SIG-M5 treated with dmso at 0.1 percent for 504 hours (cell line): ENCODE data around the gene NR2C2.
A peak's percentile ranks its signal among the peaks of the same experiment; 100 is the strongest.

ENCODE experiments used
- DNase-seq: peaks from one replicate; lab custom pipeline; 2025; ENCODE audit not compliant: unreplicated experiment; lab: John Stamatoyannopoulos, UW

Gene NR2C2

DNA sequence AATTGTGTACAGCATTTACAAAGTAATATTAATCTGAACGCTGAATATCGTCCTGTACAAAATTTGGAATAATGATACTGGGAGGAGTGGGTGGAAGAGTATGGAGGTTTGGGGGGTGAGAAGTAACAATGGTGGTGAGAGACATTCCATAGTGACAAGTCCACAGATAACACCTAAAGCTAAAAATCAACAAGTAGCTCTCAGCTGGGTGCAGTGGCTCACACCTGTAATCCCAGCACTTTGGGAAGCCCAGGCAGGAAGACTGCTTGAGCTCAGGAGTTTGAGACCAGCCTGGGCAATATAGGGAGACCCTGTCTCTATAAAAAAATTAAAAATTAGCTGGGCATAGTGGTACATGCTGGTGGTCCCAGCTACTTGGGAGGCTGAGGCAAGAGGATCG lies 112.6 kb downstream of the NR2C2 start:
- DNase-seq, result no peak

DNA sequence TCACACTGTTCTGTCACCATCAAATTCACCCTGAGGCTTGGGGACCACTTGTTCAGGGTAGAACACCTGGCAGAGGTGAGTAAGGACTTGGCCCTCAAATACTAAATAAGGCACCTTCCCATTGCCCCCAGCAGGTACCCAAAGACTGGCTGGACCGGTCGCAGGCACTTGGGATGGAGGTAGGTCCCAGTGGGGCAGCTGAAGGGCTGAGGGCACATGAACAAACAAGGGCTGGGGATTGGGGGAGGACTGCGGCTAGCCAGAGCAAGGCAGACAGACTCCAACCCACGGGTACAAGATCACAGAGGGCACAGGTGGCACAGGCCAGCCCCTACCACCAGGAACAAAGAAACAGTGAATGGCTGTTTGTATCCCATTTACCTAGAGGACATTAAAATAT lies 115.9 kb downstream of the NR2C2 start:
- no peak for DNase-seq

DNA sequence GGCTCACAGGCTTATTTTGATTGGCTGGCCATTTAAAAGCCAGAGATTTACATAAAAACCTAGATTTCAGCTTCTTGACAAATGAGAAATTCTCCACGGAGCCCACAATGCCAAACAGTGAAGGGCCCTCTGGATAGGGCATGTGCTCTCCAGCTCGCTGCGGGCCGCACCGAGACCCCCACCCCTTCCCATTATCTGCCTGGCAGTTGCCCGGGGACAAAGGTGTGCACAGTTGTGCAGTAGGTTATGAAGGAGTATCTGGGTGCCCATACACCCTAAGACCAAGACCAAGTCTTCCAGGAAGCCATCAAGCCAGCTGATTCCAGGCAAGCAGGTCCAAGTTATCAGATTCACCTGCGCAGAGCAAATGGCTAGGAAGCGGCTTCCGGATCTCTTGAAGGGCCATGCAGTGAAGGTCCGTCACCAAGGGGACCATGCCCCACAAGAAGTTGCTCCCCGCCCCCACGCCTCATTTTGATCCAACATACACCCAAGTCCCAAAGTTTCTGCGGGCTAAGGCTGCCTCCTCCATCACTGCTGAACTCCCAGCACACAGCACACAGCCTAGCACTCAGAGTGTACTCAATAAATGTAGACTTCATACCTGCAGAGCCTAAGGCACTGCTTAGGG lies 116.4 kb downstream of the NR2C2 start:
- DNase-seq, result no peak

DNA sequence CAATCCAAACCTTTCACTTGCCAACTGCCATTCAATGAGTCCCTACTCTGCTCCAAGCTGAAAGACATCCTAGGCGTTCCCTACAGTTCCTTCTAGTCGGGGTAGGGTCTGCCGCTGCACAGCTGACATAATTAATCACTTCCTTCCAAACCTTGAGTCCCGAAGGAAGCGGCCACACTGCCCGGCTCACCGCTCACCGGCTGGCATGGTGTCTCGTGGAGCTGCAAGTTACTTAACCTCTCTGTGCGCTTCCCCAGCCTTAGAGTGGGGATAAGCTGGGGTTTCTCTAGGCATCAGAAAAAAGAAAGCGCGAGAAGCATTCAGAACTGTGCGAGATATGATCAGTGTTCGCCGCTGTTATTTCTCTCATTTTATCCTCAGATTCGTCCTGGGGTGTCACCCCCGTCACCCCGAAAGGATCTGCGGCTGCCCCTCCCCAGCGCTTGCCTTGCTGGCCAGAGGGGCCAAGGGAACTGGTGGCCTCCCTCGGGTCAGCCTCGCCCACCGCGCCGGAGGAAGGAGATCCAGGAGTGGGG lies 117.0 kb downstream of the NR2C2 start:
- peak; percentile 23 for DNase-seq

DNA sequence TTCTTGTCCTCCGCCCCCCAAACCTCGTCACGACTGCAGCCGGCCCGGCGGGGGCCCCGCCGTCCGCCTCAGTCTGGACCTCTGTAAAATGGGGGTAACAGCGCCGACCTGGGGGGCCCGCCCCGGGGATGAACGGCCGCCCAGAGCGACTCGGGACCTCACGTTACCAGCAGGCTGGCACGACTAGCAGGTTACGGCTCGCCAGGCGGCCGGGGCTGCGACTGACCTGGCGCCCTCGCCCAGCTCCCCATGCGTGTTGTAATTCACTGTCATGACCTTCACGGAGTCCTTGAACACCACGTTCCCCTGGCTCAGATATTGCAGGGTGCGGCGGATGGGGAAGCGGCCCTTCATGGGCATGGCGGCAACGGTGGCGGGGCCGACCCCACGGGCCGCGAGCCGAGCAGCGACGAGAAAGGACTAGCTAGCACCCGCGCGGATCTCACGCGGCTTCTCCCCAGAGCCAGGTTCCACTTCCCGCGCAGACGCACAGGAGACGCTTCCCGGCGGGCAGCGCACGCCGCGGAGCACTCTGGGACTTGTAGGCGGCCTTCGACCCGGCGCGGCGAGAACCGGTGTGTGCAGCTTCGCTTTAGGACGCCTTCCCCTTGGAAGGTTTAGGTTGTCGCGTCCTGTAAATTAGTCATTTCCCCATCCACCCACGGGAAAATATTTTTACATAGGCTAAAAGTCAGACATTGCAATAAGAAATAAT lies 117.6 kb downstream of the NR2C2 start, which contains the start of gene MRPS25:
TSS of gene MRPS25 (minus strand) at position 481 of the 715 bp plus-strand sequence. CDS start at position 360, 121 bp downstream.
- DNase-seq, result peak; percentile 93

DNA sequence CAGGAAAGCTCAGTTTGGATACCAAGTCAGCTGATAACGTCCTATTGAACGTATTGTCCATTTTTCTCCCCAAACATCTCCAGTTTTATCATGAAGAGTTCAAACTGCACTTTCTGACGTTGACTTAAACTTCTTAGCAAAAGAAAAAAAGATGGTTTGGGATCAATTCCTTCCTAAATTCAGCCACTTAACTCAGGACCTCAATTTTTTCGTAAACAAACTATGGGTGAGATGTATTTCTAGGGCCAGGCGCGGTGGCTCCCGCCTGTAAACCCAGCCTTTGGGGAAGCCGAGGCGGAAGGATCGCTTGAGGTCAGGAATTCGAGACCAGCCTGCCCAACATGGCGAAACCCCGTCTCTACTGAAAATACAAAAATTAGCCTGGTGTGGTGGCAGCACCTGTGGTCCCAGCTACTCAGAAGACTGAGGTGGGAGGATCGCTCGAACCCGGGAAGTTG lies 118.2 kb downstream of the NR2C2 start:
- DNase-seq, result no peak

DNA sequence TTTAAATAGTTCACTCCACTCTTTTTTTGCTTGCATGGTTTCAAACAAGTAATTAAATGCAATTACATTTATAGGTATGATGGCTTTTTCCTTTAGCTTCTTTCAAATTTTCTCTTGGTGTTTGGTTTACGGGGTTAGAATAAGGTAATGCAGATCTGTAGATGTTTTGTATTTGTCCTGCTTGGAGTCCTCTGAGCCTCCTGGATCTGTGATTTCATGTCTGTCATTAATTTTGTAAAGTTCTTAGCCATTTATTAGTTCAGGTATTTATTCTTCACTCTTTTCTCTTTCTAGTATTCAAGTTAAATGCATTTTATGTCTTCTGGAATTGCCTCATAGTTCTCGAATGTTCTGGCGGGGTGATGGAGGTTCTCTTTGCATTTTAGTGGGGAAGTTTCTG lies 119.1 kb downstream of the NR2C2 start:
- DNase-seq, result no peak

DNA sequence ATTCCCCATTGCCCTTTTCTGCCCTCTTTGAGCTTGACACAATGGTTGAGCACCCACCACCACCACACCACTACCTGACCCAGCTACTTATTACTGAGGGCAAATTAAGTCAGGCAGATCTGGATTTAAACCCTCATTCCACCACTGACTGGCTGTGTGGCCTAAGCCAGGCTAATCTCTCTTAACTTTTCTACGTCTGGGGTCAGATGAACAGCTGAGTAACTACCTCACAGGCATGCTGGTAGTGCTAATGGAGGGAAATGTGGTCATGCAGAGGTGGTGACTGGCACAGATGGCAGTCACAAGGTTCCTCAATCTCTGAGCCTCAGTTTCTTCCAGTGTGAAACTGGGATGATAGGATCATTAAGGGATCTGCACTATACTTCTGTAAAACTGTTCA lies 122.1 kb downstream of the NR2C2 start:
- no peak for DNase-seq

DNA sequence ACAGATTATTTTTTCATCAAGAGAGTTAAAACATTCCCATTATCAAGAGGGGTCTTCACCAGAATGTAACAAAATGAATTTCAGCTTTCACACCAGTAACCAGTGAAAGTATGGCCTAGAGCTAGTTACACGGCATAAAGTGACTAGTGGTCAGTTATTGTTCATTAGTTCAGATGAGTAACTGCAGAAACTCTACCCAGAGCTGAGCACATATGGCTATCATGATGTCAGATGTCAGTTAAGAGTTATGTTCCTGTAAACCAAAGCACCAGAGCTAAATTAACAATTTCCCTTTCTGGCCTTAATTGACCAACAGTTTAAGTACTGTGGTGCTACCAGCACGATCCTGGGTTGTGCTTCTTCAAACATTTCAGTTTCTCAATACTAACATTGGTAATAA lies 124.3 kb downstream of the NR2C2 start:
- DNase-seq, result no peak

DNA sequence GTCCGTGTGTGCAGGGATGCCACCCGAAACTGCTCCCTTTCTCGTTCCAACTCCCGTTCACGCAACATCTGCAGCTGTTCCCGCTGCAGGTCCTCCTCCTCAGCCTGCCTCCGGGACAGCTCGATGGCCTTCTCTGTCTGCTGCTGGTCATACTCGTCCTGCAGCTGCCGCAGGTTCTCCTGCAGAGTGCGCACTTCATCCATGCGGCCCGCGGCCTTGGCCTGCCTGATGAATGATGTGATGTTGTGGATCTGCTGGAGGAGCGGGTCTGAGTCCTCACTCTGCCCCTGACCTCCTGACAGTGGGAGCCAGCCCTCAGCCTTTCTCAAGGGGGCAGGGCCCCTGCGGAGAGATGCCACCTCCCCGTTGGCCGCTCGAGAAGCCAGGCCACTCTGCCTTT lies 127.1 kb downstream of the NR2C2 start:
- no peak for DNase-seq

DNA sequence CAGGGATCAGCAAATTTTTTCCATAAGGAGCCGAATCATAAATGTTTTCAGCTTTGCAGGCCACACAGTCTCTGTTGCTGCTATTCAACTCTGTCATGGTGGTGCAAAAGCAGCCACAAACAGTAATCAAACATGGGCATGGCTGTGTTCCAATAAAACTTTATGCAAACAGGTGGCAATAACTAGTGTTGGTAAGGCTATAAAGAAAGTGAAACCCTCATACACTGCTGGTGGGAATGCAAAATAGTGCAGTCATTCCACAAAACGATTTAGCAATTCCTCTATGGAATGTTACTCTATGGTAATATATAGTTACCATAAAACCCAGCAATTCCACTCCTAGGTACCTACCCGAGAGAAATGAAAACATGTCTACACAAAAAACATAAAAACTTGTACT lies 131.7 kb downstream of the NR2C2 start:
- DNase-seq, result no peak

DNA sequence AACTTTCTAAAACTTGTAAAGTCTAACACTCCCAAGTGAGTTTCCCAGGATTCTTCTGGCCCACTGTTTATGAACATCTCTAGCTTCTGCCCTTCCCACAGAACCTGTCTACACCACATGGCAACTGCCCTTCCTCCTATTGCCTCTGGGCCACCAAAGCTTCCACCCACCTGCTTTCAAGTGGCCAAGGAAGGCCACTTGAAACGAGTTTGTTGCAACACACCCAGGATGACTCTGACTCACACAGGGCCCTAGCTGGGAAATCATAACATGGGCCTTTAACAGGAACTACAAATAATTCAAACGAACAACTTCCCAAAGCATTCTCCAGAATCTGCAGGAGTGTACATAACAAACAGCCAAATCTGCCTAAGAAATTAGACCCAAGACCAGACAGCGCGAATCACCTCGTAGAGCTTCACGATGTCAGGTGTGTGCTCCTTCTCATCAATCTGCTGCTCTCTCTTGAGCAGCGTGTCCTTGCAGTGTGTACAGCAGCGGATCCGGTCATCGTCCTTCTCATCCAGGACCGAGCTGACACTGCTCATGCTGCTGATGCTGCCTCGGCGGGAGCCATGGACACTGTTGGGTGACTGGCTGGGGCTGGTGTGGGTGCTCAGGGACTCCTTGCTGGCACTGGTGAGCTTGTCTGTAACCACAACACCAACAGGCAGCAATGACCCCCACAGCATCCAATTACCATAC lies 134.7 kb downstream of the NR2C2 start:
- DNase-seq, result peak; percentile 45

DNA sequence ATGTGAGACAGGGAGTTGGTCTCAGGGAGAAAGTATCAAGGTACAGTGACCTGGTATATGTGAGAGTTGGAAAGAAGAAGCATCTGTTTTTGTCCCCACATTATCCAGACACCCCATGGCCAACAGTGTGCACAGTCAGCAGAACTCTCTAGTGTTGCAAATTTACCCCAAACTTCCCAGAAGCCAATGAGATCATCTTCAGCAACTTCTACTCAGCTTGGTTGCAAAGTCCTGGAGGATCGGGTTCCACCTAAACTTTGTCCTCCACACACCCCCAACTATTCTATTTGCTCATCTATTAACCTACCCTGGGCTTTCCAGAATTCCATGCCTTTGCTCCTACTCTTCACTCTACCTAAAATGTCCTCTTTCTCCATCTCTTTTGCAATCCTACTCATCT lies 135.9 kb downstream of the NR2C2 start:
- no peak for DNase-seq

DNA sequence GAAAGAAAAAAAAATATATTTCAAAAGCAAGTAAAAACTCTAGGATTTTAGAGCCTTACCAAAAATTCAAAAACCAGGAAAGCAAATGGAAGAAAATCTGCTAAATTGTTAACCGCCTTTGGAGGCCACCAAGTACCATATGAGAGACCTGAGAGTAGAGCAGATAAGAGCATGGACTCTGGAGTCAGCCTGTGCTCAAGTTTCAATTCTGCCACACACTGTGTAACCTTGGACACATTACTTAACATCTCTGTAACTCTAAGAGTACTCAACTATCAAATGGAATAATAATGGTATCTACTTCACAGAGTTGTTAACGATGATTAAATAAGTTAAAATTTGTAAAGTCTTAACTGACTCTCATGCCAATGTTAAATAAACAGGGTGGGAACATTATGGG lies 138.9 kb downstream of the NR2C2 start:
- DNase-seq, result no peak

DNA sequence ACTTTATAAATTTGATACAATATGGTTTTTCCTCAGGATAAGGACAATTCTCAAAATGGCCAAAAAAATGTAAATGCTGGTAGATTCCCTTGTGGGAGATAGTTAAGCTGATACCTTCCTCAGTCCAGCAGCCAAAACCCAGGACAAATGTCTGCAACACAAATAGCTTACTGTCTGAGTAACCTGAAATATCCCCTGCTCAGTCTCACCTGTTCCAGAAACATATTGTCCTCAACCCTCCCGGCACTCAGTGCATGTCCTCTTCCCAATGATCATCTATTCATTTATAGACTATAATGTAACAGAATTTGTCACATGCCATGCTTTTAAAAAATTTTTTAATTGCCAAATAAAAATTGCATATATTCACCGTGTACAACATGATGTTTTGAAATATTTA lies 139.3 kb downstream of the NR2C2 start:
- DNase-seq, result no peak

DNA sequence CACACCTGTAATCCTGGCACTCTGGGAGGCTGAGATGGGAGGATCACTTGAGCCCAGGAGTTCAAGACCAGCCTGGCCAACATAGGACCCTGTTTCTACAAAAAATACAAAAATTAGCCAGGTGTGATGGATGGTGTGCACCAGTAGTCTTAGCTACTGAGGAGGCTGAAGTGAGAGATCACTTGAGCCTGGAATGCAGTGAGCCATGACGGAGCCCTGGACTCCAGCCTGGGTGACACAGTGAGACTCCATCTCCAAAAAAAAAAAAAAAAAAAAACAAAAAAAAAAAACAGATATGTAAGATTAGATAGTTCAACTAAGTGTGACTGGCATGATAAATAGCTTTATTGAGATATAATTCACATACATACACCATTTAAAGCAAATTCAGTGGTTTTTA lies 141.8 kb downstream of the NR2C2 start:
- no peak for DNase-seq

DNA sequence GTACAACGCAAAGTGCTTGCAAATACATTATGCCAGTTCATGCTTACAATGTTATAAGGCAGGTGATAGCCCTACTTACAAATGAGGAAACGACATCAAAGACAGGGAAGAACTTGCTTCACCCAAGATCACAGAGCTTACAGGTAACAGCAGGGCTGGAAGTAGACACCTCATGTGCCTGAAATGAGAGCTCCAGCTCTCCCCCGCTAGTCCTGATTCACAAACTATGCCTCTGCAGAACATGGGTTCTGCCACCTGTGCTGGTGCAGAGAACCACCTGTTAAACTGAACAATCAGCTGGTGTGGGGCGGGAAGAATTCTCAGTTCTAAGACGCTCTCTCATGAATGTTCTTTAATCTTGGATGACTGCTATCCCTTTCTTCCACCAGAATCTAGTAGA lies 144.2 kb downstream of the NR2C2 start:
- DNase-seq, result no peak

DNA sequence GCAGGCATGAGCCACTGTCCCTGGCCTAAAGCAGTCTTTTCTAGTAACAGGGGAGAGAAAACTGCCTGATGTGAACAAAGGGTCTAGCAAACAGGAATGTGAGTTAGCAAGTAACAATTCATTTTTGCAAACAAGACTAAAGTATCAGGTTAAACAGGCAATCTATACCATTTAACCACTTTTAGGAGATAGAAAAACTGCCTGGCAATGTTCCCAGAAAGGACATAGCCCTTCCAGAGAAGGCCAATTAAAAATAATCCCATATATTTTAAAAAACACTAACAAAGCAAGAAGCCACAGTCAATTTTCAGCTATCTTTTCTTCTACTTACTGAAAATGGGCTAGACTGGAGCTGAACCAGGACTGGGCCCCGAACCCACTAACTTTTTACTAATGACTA lies 145.3 kb downstream of the NR2C2 start:
- no peak for DNase-seq

DNA sequence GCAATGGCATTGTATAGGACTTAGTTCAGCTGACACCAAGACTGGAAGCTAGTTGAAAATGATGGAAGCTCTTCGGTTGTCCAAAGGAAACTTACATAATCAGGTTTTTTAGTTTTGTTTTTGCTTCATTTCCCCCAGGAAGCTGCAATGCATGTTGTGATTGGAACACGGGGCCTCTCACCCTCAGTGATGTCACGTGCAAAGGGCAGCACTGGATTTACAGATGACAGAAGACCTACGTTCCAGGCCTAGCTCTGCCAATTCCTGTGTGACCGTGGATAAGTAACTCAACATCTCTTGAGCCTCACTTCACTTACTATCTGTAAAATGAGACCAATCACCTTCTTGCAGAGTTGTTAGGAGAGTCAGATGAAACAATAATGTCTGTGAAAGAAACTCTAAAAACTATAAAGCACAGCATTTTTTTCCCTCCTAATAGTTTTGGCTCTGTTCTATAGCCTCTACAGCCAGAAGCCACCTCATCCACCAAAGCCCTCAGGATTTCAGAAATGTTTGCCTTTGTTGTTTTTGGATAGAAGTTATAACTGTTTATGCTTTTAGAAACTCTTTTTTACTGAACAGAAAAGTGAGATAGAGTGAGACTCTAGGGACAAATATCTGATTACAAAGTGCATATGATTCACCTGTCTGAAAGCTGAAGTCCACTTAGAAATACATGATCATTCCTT lies 146.9 kb downstream of the NR2C2 start:
- no peak for DNase-seq

DNA sequence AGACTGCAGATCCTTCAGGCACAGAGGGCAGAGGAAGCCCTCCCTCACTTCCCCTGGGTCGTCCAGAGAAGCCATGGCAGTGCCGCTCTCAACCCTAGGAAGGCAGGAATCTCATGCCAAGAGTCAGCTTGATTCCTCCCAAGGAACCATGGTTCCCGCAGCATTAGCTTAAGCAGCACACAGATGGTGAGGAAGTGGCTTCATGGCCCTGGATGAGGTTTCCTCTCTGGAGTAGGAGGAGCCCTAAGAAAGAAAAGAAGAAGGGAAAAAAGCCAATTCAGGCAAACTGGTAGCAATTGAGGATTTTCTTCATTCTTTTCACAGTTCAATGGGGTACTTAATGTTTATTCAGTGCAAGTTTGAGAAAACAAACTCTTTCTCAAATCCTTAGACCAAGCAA lies 148.7 kb downstream of the NR2C2 start:
- DNase-seq, result no peak

DNA sequence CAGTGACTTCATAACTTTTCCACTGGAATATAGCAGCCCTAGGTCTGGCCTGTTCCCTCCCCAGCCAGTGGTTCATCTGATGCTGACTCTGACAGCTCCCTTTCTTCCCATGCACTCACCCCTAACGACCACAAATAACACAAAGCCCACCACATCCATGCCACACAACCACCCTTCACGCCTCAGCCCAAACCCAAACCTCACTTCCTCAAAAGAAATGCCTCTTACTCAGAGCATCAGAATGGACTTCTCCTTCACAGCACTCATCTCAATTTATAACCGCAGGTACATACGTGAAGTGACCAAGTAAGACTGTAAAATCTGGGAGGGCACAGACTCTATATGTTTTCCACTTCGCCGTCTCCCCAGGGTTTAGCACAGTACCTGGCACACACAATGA lies 150.5 kb downstream of the NR2C2 start:
- peak; percentile 64 for DNase-seq
